Panc1 (cell line): ENCODE measurements around the gene OTUD6A. TPM values are rescaled to one million over a fixed set of nuclear protein-coding genes. Genes with fewer than 3 reads are reported as not detected.

Experiments
- ATAC-seq: fragments of 200-7000 bp; cut with Tn5 transposase; 2 replicates; pipeline ENCODE4 v1.9.1; 2020; ENCODE audit warnings: mild to moderate bottlenecking, moderate library complexity
- BruUV-seq: library from RNA; stranded (reverse); fragments of 400-500 nt; replicated peaks from 2 replicates; lab custom pipeline; 2021; lab: Mats Ljungman, UMichigan
- CTCF ChIA-PET: fragments of 300-600 bp; sonication (Branson Sonifier 250); formaldehyde crosslinking; loops from one replicate; lab custom pipeline; 2022; ENCODE audit warnings: antibody characterized with exemption; lab: Charles Lee
- POLR2A ChIA-PET: fragments of 300-600 bp; sonication (Branson Sonifier 250); formaldehyde crosslinking; loops from one replicate; lab custom pipeline; 2022; ENCODE audit warnings: antibody characterized with exemption; lab: Charles Lee
- DNase-seq: peaks from one replicate; pipeline ENCODE4 v3.0.0-alpha.2; 2010; ENCODE audit warnings: low read depth, low spot score
- H3K27ac ChIP-seq: 2 replicates; pipeline ENCODE4 v1.5.1; 2011; ENCODE audit warnings: mild to moderate bottlenecking, low read length, inconsistent platforms
- H3K27me3 ChIP-seq: fragments of 200-500 bp; sonication (Bioruptor generic); 2 replicates; pipeline ENCODE4 v1.6.0; 2014; ENCODE audit warnings: low read length, inconsistent platforms; ENCODE audit not compliant: control insufficient read depth, insufficient read depth
- H3K36me3 ChIP-seq: fragments of 200-500 bp; sonication (Bioruptor generic); 2 replicates; pipeline ENCODE4 v1.5.1; 2014; ENCODE audit warnings: inconsistent platforms, mild to moderate bottlenecking, low read length, moderate library complexity; ENCODE audit not compliant: control insufficient read depth, insufficient read depth
- H3K4me1 ChIP-seq: 2 replicates; pipeline ENCODE4 v1.5.1; 2011; ENCODE audit warnings: inconsistent platforms, mild to moderate bottlenecking, low read length, moderate library complexity; ENCODE audit not compliant: control insufficient read depth, insufficient read depth
- H3K4me3 ChIP-seq, 2 experiments: 2 replicates each; pipeline ENCODE4 v1.5.1; 2011 to 2012; ENCODE audit warnings: low read depth in 2 of 2, low read length in 2 of 2, mild to moderate bottlenecking in 2 of 2, inconsistent platforms in 1 of 2, moderate library complexity in 1 of 2
- H3K9me3 ChIP-seq: fragments of 200-500 bp; sonication (Bioruptor generic); 2 replicates; pipeline ENCODE4 v1.5.1; 2014; ENCODE audit warnings: low read depth, mild to moderate bottlenecking, inconsistent platforms, low read length, moderate library complexity; ENCODE audit not compliant: control insufficient read depth, insufficient read depth
- CTCF ChIP-seq: fragments of 450-650 bp; IDR thresholded peaks from 2 replicates; pipeline ENCODE4 v1.5.1; 2017; ENCODE audit warnings: mild to moderate bottlenecking
- POLR2AphosphoS5 ChIP-seq: IDR thresholded peaks from 2 replicates; pipeline ENCODE4 v1.6.1; 2012; ENCODE audit warnings: mild to moderate bottlenecking, low read depth, low read length, moderate library complexity
- REST ChIP-seq, 2 experiments: IDR thresholded peaks; 2 replicates each; pipeline ENCODE4 v1.6.1; 2011 to 2012; ENCODE audit warnings: low read depth in 2 of 2, control low read depth in 1 of 2, low read length in 1 of 2, mild to moderate bottlenecking in 1 of 2, moderate library complexity in 1 of 2; ENCODE audit not compliant: insufficient read depth in 1 of 2
- SIN3A ChIP-seq: IDR thresholded peaks from 2 replicates; pipeline ENCODE4 v1.6.1; 2012; ENCODE audit warnings: low read depth, mild to moderate bottlenecking, low read length, moderate library complexity, borderline replicate concordance; ENCODE audit not compliant: insufficient read depth
- TCF7L2 ChIP-seq: IDR thresholded peaks from 2 replicates; pipeline ENCODE4 v1.6.1; 2011; ENCODE audit warnings: mild to moderate bottlenecking, low read depth, low read length, inconsistent platforms
- in situ Hi-C: cut with HindIII; loops from 2 replicates; pipeline ENCODE4 v1.10.0; 2016; ENCODE audit warnings: low sequenced_read_pairs, low pct_unique_long_range_greater_than_20kb
- intact Hi-C: fragments of 100-400 bp; cut with micrococcal nuclease; formaldehyde crosslinking; loops from one replicate; pipeline ENCODE4 v1.10.0; 2022; ENCODE audit not compliant: unreplicated experiment
- total RNA-seq: library from RNA; stranded (reverse); gene quantifications from one replicate; pipeline ENCODE4 v1.2.1, GENCODE V29; 2021; ENCODE audit not compliant: unreplicated experiment

Gene OTUD6A
- total RNA-seq, 1 experiment from 2014 or later = not detected

- ATAC-seq = no peak
- no TSS peak for BruUV-seq
- no peak overlapping the region for H3K4me3 ChIP-seq
- H3K9me3 ChIP-seq = no peaks in the 10 kb centered on the region
- no peak for DNase-seq
- no peak overlapping the region for H3K27ac ChIP-seq
- H3K27me3 ChIP-seq = no peaks in the 10 kb centered on the region
- in situ Hi-C loops (no loop called here), intact Hi-C loops (no loop called here)
- no peaks in the 10 kb centered on the region for H3K4me1 ChIP-seq
- TF ChIP-seq TCF7L2 (no peak), SIN3A (no peak), REST (IDR thresholded peaks at IDR 0.05; ENCODE audit: insufficient read depth in 1 of 2, low read depth in 2 of 2, low read length in 1 of 2) (no peak), CTCF (no peak)
- no peaks in the 10 kb centered on the region for H3K36me3 ChIP-seq
- ChIA-PET CTCF (no interaction called here), POLR2A (no interaction called here)
Observed at GRCh38 chrX:70041993-70042392, 20.3 kb upstream of the OTUD6A start.

GRCh38 chrX:70042399-70043371 lies 19.6 kb upstream of the OTUD6A start:
- BruUV-seq = no TSS peak
- ChIA-PET POLR2A (no interaction called here), CTCF (no interaction called here)
- no peak for TF ChIP-seq POLR2AphosphoS5
- no peak for TF ChIP-seq SIN3A
- TF ChIP-seq CTCF = no peak
- TF ChIP-seq TCF7L2 = no peak
- no peak for TF ChIP-seq REST (IDR thresholded peaks at IDR 0.05; ENCODE audit: insufficient read depth in 1 of 2, low read depth in 2 of 2, low read length in 1 of 2)
- no peaks in the 10 kb centered on the region for H3K27me3 ChIP-seq
- no peaks in the 10 kb centered on the region for H3K9me3 ChIP-seq
- H3K4me1 ChIP-seq = no peaks in the 10 kb centered on the region
- intact Hi-C loops (no loop called here), in situ Hi-C loops (no loop called here)
- no peaks in the 10 kb centered on the region for H3K36me3 ChIP-seq
- H3K27ac ChIP-seq = no peak overlapping the region
- DNase-seq (no peak), ATAC-seq (no peak)
- H3K4me3 ChIP-seq = no peak overlapping the region
